Measurements from ENCODE around the gene FAM184A. TPM values are rescaled to one million over a fixed set of nuclear protein-coding genes. Genes with fewer than 3 reads are reported as not detected.

FAM184A gene
- total RNA-seq, 1 experiment from 2014 or later, result 0.97 TPM

GRCh38 chr6:119060255-119060907, 18.1 kb downstream of the FAM184A start:
- no peaks in the 10 kb centered on the region for H3K4me1 ChIP-seq (ENCODE audit: insufficient read depth, low read length, poor library complexity, severe bottlenecking)
- no TSS peak for BruUV-seq (replicated peaks)
- H3K27me3 ChIP-seq (replicated peaks; ENCODE audit: insufficient read depth, low read depth, low read length, poor library complexity), result no peaks in the 10 kb centered on the region
- DNase-seq (ENCODE audit: low spot score), result no peak
- no peaks in the 10 kb centered on the region for H3K9me3 ChIP-seq (ENCODE audit: low read depth, low read length, poor library complexity, severe bottlenecking)
- no peak overlapping the region for H3K4me3 ChIP-seq (ENCODE audit: low read depth, low read length, poor library complexity, severe bottlenecking)
- intact Hi-C loops (cut with micrococcal nuclease; ENCODE audit: unreplicated experiment), result no loop called here
- TF ChIP-seq EZH2 (IDR thresholded peaks at IDR 0.05; ENCODE audit: borderline replicate concordance, low read depth, low read length, poor library complexity, severe bottlenecking), result no peak
- TF ChIP-seq, protein P1, sequence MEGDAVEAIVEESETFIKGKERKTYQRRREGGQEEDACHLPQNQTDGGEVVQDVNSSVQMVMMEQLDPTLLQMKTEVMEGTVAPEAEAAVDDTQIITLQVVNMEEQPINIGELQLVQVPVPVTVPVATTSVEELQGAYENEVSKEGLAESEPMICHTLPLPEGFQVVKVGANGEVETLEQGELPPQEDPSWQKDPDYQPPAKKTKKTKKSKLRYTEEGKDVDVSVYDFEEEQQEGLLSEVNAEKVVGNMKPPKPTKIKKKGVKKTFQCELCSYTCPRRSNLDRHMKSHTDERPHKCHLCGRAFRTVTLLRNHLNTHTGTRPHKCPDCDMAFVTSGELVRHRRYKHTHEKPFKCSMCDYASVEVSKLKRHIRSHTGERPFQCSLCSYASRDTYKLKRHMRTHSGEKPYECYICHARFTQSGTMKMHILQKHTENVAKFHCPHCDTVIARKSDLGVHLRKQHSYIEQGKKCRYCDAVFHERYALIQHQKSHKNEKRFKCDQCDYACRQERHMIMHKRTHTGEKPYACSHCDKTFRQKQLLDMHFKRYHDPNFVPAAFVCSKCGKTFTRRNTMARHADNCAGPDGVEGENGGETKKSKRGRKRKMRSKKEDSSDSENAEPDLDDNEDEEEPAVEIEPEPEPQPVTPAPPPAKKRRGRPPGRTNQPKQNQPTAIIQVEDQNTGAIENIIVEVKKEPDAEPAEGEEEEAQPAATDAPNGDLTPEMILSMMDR (conservative IDR thresholded peaks at IDR 0.05; ENCODE audit: low read depth, low read length), result no peak
- no peak overlapping the region for H3K27ac ChIP-seq (ENCODE audit: low read depth, low read length, poor library complexity, severe bottlenecking)
- POLR2A ChIA-PET (ENCODE audit: low non-redundant PET), result no interaction called here
- no peaks in the 10 kb centered on the region for H3K36me3 ChIP-seq (ENCODE audit: insufficient read depth, low read length, poor library complexity, severe bottlenecking)
- CTCF ChIA-PET, result no interaction called here

- H3K4me3 ChIP-seq (ENCODE audit: low read depth, low read length, poor library complexity, severe bottlenecking), result no peak overlapping the region
- no peaks in the 10 kb centered on the region for H3K36me3 ChIP-seq (ENCODE audit: insufficient read depth, low read length, poor library complexity, severe bottlenecking)
- no TSS peak for BruUV-seq (replicated peaks)
- intact Hi-C loops (cut with micrococcal nuclease; ENCODE audit: unreplicated experiment), result no loop called here
- H3K27me3 ChIP-seq (replicated peaks; ENCODE audit: insufficient read depth, low read depth, low read length, poor library complexity), result no peaks in the 10 kb centered on the region
- TF ChIP-seq, protein P1 (conservative IDR thresholded peaks at IDR 0.05; ENCODE audit: low read depth, low read length), result no peak
- TF ChIP-seq EZH2 (IDR thresholded peaks at IDR 0.05; ENCODE audit: borderline replicate concordance, low read depth, low read length, poor library complexity, severe bottlenecking), result no peak
- DNase-seq (ENCODE audit: low spot score), result no peak
- ChIA-PET CTCF (no interaction called here), POLR2A (ENCODE audit: low non-redundant PET) (no interaction called here)
- H3K4me1 ChIP-seq (ENCODE audit: insufficient read depth, low read length, poor library complexity, severe bottlenecking), result no peaks in the 10 kb centered on the region
- H3K9me3 ChIP-seq (ENCODE audit: low read depth, low read length, poor library complexity, severe bottlenecking), result no peaks in the 10 kb centered on the region
- no peak overlapping the region for H3K27ac ChIP-seq (ENCODE audit: low read depth, low read length, poor library complexity, severe bottlenecking)
Measured at GRCh38 chr6:119055069-119055468, 23.4 kb downstream of the FAM184A start.

- no peak for DNase-seq (ENCODE audit: low spot score)
- Histone ChIP-seq H3K4me3 (ENCODE audit: low read depth, low read length, poor library complexity, severe bottlenecking) (no peak overlapping the region), H3K27ac (ENCODE audit: low read depth, low read length, poor library complexity, severe bottlenecking) (no peak overlapping the region), H3K9me3 (ENCODE audit: low read depth, low read length, poor library complexity, severe bottlenecking) (no peaks in the 10 kb centered on the region), H3K36me3 (ENCODE audit: insufficient read depth, low read length, poor library complexity, severe bottlenecking) (no peaks in the 10 kb centered on the region), H3K4me1 (ENCODE audit: insufficient read depth, low read length, poor library complexity, severe bottlenecking) (no peaks in the 10 kb centered on the region), H3K27me3 (replicated peaks; ENCODE audit: insufficient read depth, low read depth, low read length, poor library complexity) (no peaks in the 10 kb centered on the region)
- ChIA-PET POLR2A (ENCODE audit: low non-redundant PET) (interaction anchor here (0.6 kb wide), 1 partner anchor 56 kb away, joined by 3 read pairs; no protein-coding TSS in a partner anchor), CTCF (no interaction called here)
- BruUV-seq (replicated peaks), result no TSS peak
- no peak for TF ChIP-seq EZH2 (IDR thresholded peaks at IDR 0.05; ENCODE audit: borderline replicate concordance, low read depth, low read length, poor library complexity, severe bottlenecking)
- TF ChIP-seq, protein P1 (conservative IDR thresholded peaks at IDR 0.05; ENCODE audit: low read depth, low read length), result no peak
- intact Hi-C loops (cut with micrococcal nuclease; ENCODE audit: unreplicated experiment), result no loop called here
Measured at GRCh38 chr6:119052987-119053386, 25.5 kb downstream of the FAM184A start.
